ENCODE results near the gene CBLIF. TPM values are rescaled to one million over a fixed set of nuclear protein-coding genes. Genes with fewer than 3 reads are reported as not detected.
"Not testable (repeated sequence)": the region's sequence is repeated elsewhere in the genome, so short reads cannot be mapped to it uniquely, and the experiment has no call there.

CBLIF gene
- total RNA-seq, 3 donors from 2014 or later (not counting 1 experiment from before 2014, with no cell fraction given): not detected

- Mint-ChIP-seq H3K27ac (no peak overlapping the region), H3K4me3 (no peak overlapping the region), H3K9me3 (no peaks in the 10 kb centered on the region), H3K36me3 (no peaks in the 10 kb centered on the region), H3K27me3 (ENCODE audit: low read depth in 2 of 2) (no peaks in the 10 kb centered on the region), H3K4me1 (no peaks in the 10 kb centered on the region)
- Histone ChIP-seq H3K4me1 (ENCODE audit: control insufficient read depth, insufficient read depth, low read length) (no peaks in the 10 kb centered on the region), H3K4me3 (ENCODE audit: low read length) (no peak overlapping the region), H3K9me3 (ENCODE audit: control insufficient read depth, insufficient read depth, low read length) (no peaks in the 10 kb centered on the region), H3K27me3 (ENCODE audit: control insufficient read depth, insufficient read depth, low read length) (no peaks in the 10 kb centered on the region), H3K27ac (ENCODE audit: low read length) (no peak overlapping the region), H3K36me3 (ENCODE audit: control insufficient read depth, insufficient read depth, low read length) (no peaks in the 10 kb centered on the region)
- 60% methylated on average over 1 of the region's 2 CpGs for WGBS (ENCODE audit: insufficient coverage)
- intact Hi-C loops (cut with micrococcal nuclease): no loop called here
- DNase-seq (no peak), ATAC-seq (no peak)
- TF ChIP-seq CTCF (IDR thresholded peaks at IDR 0.05): no peak
Measured at GRCh38 chr11:59849129-59849528, 3.8 kb upstream of the CBLIF start.

GRCh38 chr11:59848439-59848838 lies 3.1 kb upstream of the CBLIF start:
- 94% methylated on average over 6 of the region's 6 CpGs for WGBS (ENCODE audit: insufficient coverage)
- H3K9me3 Mint-ChIP-seq; H3K9me3 ChIP-seq (ENCODE audit: control insufficient read depth, insufficient read depth, low read length); H3K4me1 ChIP-seq (ENCODE audit: control insufficient read depth, insufficient read depth, low read length); H3K27me3 ChIP-seq (ENCODE audit: control insufficient read depth, insufficient read depth, low read length); H3K27me3 Mint-ChIP-seq (ENCODE audit: low read depth in 2 of 2); H3K27ac ChIP-seq (ENCODE audit: low read length); DNase-seq; H3K4me3 Mint-ChIP-seq; H3K36me3 Mint-ChIP-seq; intact Hi-C loops (cut with micrococcal nuclease); H3K4me1 Mint-ChIP-seq; H3K4me3 ChIP-seq (ENCODE audit: low read length); H3K36me3 ChIP-seq (ENCODE audit: control insufficient read depth, insufficient read depth, low read length); ATAC-seq; H3K27ac Mint-ChIP-seq: not testable (repeated sequence)

GRCh38 chr11:59847626-59848025 lies 2.3 kb upstream of the CBLIF start:
- Histone ChIP-seq H3K36me3 (ENCODE audit: control insufficient read depth, insufficient read depth, low read length) (no peaks in the 10 kb centered on the region), H3K4me1 (ENCODE audit: control insufficient read depth, insufficient read depth, low read length) (no peaks in the 10 kb centered on the region), H3K4me3 (ENCODE audit: low read length) (no peak overlapping the region), H3K27ac (ENCODE audit: low read length) (no peak overlapping the region), H3K9me3 (ENCODE audit: control insufficient read depth, insufficient read depth, low read length) (no peaks in the 10 kb centered on the region), H3K27me3 (ENCODE audit: control insufficient read depth, insufficient read depth, low read length) (no peaks in the 10 kb centered on the region)
- TF ChIP-seq CTCF (IDR thresholded peaks at IDR 0.05): no peak
- Mint-ChIP-seq H3K4me1 (no peaks in the 10 kb centered on the region), H3K4me3 (no peak overlapping the region), H3K27me3 (ENCODE audit: low read depth in 2 of 2) (no peaks in the 10 kb centered on the region), H3K27ac (no peak overlapping the region), H3K9me3 (no peaks in the 10 kb centered on the region), H3K36me3 (no peaks in the 10 kb centered on the region)
- intact Hi-C loops (cut with micrococcal nuclease): no loop called here
- 88% methylated on average over 3 of the region's 3 CpGs for WGBS (ENCODE audit: insufficient coverage)
- ATAC-seq (no peak), DNase-seq (no peak)

- WGBS (ENCODE audit: insufficient coverage): 73% methylated on average over 1 of the region's 5 CpGs
- H3K4me1 Mint-ChIP-seq: no peaks in the 10 kb centered on the region
- peaks cover 0 to 4% of the 10 kb centered on the region in 2 donors for H3K27me3 Mint-ChIP-seq (ENCODE audit: low read depth in 2 of 2)
- intact Hi-C loops (cut with micrococcal nuclease): no loop called here
- ATAC-seq (no peak), DNase-seq (no peak)
- no peak overlapping the region for H3K4me3 Mint-ChIP-seq
- H3K27ac Mint-ChIP-seq: no peak overlapping the region
- no peaks in the 10 kb centered on the region for H3K9me3 Mint-ChIP-seq
- Histone ChIP-seq H3K27ac (ENCODE audit: low read length) (no peak overlapping the region), H3K9me3 (ENCODE audit: control insufficient read depth, insufficient read depth, low read length) (no peaks in the 10 kb centered on the region), H3K36me3 (ENCODE audit: control insufficient read depth, insufficient read depth, low read length) (no peaks in the 10 kb centered on the region), H3K27me3 (ENCODE audit: control insufficient read depth, insufficient read depth, low read length) (no peaks in the 10 kb centered on the region), H3K4me1 (ENCODE audit: control insufficient read depth, insufficient read depth, low read length) (no peaks in the 10 kb centered on the region), H3K4me3 (ENCODE audit: low read length) (no peak overlapping the region)
- no peaks in the 10 kb centered on the region for H3K36me3 Mint-ChIP-seq
- no peak for TF ChIP-seq CTCF (IDR thresholded peaks at IDR 0.05)
Measured at GRCh38 chr11:59846556-59846955, 1.3 kb upstream of the CBLIF start.

All from natural killer cell (primary cell).